HL-60/S4 treated with retinoic acid at 250 ng/mL for 4 days and 3 days (cell line): ENCODE data around the gene INTS15.

Experiments
- in situ Hi-C: fragments of 300-500 bp; cut with MboI; formaldehyde crosslinking; loops from 2 replicates; pipeline ENCODE4 v1.7.0; 2022; ENCODE audit warnings: low sequenced_read_pairs

Gene INTS15

DNA sequence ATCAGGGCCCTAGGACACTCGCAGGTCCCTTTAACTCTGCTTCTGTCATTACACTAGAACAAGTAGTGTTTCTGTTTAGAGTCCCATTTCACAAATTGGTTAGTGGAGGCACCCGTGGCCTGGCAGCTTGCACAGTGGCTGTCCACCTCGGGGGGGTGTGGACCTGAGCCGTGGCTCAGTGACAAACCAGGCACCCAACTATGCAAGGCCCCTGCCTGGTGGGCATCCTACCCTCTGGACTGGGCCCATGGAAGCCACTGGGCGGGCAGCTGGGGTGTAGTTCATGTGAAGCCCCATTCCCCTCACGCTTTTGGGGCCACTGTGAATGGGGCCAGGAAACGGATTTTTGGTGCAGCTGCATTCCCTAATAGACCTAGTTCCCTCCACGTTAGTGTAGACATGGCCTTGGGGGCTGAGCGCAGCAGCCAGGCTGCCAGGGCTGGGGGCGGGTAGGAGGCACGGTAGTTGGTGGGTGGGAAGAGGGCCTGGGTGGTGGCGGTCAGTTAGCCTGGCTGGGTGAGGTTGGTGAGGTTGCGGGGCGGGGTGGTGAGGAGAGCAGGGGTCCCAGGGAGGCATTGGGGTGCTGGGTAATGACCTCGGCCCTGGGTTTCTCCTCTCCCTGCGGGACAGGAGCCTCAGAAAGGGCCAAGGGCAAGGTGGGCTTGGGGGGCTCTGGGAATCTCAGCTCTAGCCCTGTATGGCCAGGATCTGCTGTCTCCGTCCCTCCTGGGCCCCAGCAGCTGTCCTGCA lies 66.0 kb downstream of the INTS15 start:
- in situ Hi-C loops, result no loop called here

DNA sequence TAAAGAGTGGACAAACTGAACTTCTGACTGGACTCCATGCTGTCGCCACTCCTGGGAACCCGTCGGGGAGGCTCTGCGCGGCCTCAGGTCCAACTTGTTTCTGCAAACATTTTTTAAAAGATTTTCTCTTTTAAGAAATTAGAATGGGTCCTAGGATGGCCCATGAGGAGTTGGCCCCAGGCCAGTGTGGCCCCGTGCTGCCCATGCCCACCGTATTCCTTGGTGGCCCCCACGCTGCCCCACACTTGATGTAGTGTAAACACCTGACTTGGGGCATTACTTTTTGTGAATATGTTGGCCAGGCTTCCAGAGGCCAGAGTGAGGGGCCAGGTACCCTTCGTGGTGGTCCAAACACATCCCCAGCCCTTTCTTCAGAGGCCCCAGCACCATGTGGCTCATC lies 66.6 kb downstream of the INTS15 start:
- in situ Hi-C loops, result no loop called here
